ENCODE results near the gene PEX14.

Gene PEX14

GRCh38 chr1:10617931-10618885, 143.5 kb downstream of the PEX14 start:
- H3K36me3 ChIP-seq (ENCODE audit: control insufficient read depth, insufficient read depth, low read length) = no peaks in the 10 kb centered on the region
- H3K9me3 ChIP-seq (ENCODE audit: control insufficient read depth, low read length) = no peaks in the 10 kb centered on the region
- no peak overlapping the region for H3K9ac ChIP-seq
- H3K27ac ChIP-seq = no peak overlapping the region
- no peaks in the 10 kb centered on the region for H3K4me1 ChIP-seq
- TF ChIP-seq CTCF (IDR thresholded peaks at IDR 0.05) = no peak
- H3K4me3 ChIP-seq (ENCODE audit: low read depth, low read length) = no peak overlapping the region
- H3K79me2 ChIP-seq = no peaks in the 10 kb centered on the region
- H3K27me3 ChIP-seq (ENCODE audit: control insufficient read depth, insufficient read depth, low read length) = no peaks in the 10 kb centered on the region
- H2AFZ ChIP-seq = no peak overlapping the region
- H3K4me2 ChIP-seq (ENCODE audit: low read length) = no peak overlapping the region

DNA sequence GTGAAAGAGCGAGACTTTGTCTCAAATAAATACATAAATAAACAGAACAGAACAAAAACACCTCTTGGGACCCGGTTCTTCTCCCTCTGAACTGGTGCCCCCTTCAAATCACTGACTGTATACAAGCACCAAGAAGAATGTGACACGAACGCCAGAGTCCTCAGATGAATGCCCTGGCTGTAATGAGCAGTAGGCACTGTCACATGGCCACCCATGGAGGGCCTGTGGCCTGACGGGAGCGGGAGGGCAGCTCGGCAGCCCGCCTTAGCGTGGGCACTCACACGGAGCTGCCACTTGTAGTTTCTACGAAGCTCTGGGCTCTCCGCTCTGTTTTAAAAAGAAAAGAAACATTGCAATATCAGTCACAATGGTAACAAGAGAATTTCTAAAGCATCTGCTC, 146.0 kb downstream of the PEX14 start:
- Histone ChIP-seq H3K4me3 (ENCODE audit: low read depth, low read length) (no peak overlapping the region), H3K9ac (no peak overlapping the region), H3K36me3 (ENCODE audit: control insufficient read depth, insufficient read depth, low read length) (no peaks in the 10 kb centered on the region), H3K27ac (no peak overlapping the region), H3K79me2 (no peaks in the 10 kb centered on the region), H3K27me3 (ENCODE audit: control insufficient read depth, insufficient read depth, low read length) (no peaks in the 10 kb centered on the region), H3K4me2 (ENCODE audit: low read length) (no peak overlapping the region), H3K9me3 (ENCODE audit: control insufficient read depth, low read length) (no peaks in the 10 kb centered on the region), H3K4me1 (no peaks in the 10 kb centered on the region), H2AFZ (no peak overlapping the region)
- TF ChIP-seq CTCF (IDR thresholded peaks at IDR 0.05) = no peak

DNA sequence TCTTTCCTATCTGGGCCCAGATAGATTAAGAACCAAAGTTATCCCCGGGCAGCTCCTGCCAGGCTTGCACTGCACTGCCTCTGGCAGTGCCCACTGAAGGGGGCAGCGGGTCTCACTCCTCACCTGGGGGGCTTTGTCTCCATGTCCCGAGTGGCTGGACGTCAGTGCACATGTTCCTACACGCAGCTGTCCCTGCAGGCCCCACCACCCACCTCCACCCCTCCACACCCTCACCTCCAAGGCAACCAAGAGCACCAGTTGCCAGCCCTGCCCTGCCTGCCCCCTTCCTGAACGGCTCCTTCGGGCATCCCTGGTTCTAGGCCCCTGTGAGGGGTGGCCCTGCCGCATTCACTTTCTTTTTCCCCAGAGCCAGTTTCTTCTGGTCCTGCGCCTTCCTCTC, 147.2 kb downstream of the PEX14 start:
- H3K36me3 ChIP-seq (ENCODE audit: control insufficient read depth, insufficient read depth, low read length) = no peaks in the 10 kb centered on the region
- H3K79me2 ChIP-seq = no peaks in the 10 kb centered on the region
- no peaks in the 10 kb centered on the region for H3K27me3 ChIP-seq (ENCODE audit: control insufficient read depth, insufficient read depth, low read length)
- H3K27ac ChIP-seq = no peak overlapping the region
- H3K4me2 ChIP-seq (ENCODE audit: low read length) = no peak overlapping the region
- H2AFZ ChIP-seq = no peak overlapping the region
- TF ChIP-seq CTCF (IDR thresholded peaks at IDR 0.05) = no peak
- H3K4me3 ChIP-seq (ENCODE audit: low read depth, low read length) = no peak overlapping the region
- no peaks in the 10 kb centered on the region for H3K9me3 ChIP-seq (ENCODE audit: control insufficient read depth, low read length)
- H3K4me1 ChIP-seq = no peaks in the 10 kb centered on the region
- H3K9ac ChIP-seq = no peak overlapping the region

DNA sequence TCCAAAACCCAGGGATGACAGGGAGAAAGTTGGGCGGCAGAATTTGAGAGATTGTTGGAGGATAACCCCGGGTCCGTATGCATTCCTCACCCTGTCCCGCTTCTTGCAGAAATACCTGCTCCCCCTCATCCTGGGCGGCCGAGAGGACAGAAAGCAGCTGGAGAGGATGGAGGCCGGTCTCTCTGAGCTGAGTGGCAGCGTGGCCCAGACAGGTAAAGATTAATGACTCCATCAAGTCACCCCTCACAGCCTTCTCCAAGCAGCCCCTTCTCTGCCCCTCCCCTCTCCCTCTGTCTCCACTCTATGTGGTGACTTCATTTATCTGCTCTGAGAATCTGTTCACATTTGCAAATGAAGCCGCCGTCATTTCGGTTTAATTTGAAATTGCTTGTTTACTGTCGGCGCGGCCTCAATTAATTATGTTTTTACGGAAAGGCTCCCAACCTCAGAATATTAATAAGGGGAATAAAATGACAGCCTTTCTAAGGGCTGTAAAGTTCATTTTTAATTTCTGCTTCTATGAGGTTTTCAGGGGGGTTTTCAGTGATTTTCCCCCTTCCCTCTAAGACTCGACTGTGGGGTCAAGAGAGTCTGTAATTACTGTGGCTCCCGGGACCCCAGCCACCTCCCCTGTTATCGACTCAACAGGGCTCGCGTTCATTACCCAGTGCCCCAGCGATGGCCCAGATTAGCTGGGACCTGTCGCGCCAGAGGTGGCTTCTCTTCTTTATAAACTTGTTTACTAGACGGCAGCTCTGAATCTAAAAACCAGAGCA, 148.3 kb downstream of the PEX14 start:
- H3K4me1 ChIP-seq = no peaks in the 10 kb centered on the region
- H3K27me3 ChIP-seq (ENCODE audit: control insufficient read depth, insufficient read depth, low read length) = no peaks in the 10 kb centered on the region
- H3K79me2 ChIP-seq = no peaks in the 10 kb centered on the region
- H3K9me3 ChIP-seq (ENCODE audit: control insufficient read depth, low read length) = no peaks in the 10 kb centered on the region
- TF ChIP-seq CTCF (IDR thresholded peaks at IDR 0.05) = no peak
- H3K4me2 ChIP-seq (ENCODE audit: low read length) = no peak overlapping the region
- H3K9ac ChIP-seq = no peak overlapping the region
- no peak overlapping the region for H2AFZ ChIP-seq
- no peak overlapping the region for H3K4me3 ChIP-seq (ENCODE audit: low read depth, low read length)
- no peak overlapping the region for H3K27ac ChIP-seq
- no peaks in the 10 kb centered on the region for H3K36me3 ChIP-seq (ENCODE audit: control insufficient read depth, insufficient read depth, low read length)
